Stimulated activated CD8-positive, alpha-beta memory T cell treated with anti-CD3 and anti-CD28 coated beads, Interleukin-15, amount 100 ng/mL, for 4 hours (primary cell): ENCODE data around the gene CPNE5.

Experiments used
- DNase-seq, 2 donors: peaks; one replicate each; pipeline ENCODE4 v3.0.0-alpha.2; 2020; ENCODE audit warnings: low read depth in 2 of 2

CPNE5 gene

DNA sequence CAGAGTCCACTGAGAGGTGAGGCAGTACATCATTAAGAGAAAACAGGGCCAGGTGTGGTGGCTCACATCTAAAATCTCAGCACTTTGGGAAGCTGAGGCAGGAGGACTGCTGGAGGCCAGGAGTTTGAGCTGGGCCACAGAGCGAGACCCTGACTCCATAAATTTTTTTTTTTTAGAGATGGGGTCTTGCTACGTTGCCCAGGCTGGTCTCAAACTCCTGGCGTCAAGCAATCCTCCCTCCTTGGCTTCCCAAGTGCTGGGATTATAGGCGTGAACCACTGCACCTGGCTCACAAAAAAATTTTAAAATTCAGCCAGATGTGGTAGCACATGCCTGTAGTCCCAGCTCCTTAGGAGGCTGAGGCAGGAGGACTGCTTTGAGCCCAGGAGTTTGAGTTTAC is 18.1 kb upstream of the CPNE5 start:
- no peak for DNase-seq

- no peak for DNase-seq
Measured at GRCh38 chr6:36856277-36856676, 17.0 kb upstream of the CPNE5 start.

DNA sequence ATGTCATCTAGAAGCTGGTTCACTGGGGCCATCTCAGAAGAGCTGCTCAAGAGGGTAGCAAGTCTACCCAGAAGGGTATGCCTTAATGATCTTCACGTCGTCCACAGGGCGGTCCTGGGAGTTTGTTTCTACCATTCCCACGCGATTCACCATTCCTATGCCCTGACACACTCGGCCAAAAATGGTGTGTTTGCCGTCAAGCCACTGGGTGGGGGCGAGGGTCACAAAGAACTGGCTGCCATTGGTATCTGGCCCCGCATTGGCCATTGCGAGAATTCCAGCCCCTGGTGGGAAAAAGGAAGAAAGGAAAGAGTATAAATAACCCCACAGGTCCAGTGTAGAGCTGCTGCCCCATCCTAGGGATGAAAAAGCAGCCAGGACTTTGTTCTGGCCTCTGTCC is 16.5 kb upstream of the CPNE5 start:
- no peak for DNase-seq

GRCh38 chr6:36853325-36853724 is 14.1 kb upstream of the CPNE5 start:
- DNase-seq: no peak

DNA sequence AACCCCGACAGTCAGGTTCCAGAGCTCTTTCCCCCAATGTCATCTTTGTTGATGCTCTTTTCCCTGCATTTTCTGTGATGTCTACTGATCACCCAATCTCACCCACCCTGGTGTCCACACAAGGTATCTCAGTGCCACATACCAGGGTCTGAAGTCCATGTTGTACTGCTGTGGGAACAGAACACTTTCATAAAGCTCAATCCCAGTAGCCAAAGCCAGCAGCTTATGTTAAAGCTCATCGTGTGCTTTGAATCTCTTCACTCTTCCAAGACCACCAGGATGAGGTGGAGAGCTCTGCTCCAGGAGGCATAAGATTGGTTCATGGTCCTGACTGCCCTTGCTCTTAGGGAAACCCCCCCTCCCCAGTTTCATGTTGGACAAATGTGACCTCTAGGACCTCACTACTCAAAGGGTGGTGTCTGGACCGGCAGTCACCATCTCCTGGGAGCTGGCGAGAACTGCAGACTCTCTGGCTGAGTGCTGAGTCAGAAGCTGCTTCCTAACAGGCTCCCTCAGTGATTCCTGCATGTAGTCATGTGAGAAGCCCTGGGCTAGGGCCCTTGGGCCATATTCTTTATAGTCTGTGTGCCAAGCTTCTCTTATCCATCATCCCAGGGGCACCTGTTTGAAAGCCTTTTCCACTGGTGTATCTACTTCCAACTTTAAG is 13.4 kb upstream of the CPNE5 start:
- DNase-seq: no peak

GRCh38 chr6:36851626-36852025 is 12.4 kb upstream of the CPNE5 start:
- DNase-seq: no peak

DNA sequence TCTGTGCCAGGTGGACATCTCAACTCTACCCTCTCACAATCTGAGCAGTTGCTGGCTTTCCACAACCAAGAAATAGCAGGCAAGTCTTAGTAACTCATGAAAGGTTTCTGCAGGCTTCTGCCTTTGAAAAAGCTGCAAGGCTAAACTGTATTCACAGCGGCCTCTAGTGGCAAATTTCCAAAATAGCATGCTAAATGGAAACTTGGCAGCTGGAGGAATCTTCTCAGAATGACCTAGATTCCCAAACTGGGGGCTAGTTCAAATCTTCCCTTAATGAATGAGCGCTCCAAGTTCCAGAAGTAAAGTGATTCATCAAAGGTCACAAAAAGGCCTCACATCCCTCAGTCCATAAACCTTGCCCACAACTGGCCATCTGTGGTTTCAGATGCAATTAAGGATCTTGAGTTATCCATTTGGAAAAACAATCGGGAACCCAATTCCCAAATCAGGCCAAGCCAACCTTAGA is 11.9 kb upstream of the CPNE5 start:
- no peak for DNase-seq

GRCh38 chr6:36850021-36850420 is 10.8 kb upstream of the CPNE5 start:
- DNase-seq: no peak

DNA sequence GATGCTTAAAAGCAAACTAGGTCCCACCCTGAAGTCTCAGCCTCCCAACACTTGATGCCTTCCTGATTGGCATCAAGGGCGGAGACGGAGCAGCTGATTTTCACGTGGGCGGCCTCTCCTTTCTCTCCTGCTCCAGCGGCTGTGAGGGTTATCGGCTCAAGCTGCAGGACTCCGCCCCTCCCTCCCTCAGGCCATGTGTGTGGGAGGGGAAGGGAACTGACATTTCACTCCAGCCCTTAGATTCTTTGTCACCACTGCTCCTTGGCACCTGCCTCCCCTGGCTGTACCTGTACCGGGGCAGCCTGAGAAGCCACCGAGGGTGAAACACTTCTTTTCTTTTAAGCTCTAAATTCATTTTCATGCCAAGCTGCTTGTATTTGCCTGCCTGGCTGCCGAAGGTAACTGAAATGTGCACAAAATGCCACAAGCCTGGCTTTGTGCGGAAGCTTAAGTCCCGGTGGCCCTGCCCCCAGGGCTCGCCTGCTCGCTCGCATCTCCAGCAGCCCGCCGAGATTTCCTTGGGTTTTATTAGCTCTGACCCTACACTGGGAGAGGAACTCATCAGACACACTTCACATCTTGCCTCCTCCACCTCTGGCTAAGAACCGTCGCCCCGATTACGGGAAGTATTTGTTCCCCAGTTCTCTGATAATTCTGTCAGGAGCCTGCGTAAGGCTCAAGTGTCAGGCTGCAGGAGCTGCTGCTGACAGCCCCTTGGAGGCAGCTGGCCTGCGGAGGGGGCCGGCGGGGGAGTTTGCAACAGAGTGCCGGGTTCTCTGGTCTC is 9.6 kb upstream of the CPNE5 start:
- DNase-seq: no peak

DNA sequence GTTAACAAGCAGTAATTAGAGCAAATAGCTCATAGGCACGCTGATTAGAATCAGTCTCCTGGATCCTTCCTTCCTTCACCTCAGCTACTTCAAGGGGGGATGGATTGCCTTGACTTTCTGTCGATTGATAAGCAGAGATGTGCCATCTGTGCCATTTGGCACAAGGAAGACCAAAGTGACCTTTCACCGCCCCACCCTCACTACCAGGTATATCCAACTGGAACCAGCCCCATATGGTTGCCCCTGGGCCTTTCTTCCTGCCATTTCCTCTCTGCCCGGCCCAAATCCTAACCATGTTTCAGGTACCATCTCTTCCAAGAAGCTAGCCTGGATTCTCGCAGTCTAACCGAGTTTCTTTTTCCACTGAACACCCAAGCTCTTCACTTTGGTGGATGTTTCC is 8.7 kb upstream of the CPNE5 start:
- no peak for DNase-seq

- DNase-seq: no peak
Measured at GRCh38 chr6:36847152-36847551, 7.9 kb upstream of the CPNE5 start.

DNA sequence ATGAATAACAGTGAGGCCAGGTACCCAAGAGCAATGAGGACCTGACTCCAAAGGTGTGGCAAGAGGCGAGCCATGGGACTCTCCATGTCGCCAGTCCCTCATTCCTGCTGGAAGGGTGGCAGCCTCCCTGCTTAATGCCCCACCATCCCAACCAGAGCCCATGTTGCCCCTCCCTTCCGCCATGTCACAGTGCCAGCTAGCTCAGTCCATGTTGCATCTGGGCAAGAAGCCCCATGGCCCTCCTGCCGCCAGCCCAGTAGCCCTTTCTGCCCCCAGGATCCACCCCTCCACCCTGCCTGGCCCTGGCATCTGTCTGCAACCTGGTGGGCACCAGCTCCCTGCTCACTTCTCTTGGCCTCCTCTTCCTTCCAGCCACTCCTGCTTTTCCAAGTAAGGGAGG is 6.0 kb upstream of the CPNE5 start:
- no peak for DNase-seq

GRCh38 chr6:36844232-36845170 is 5.3 kb upstream of the CPNE5 start:
- no peak for DNase-seq

- no peak for DNase-seq
Measured at GRCh38 chr6:36843170-36843569, 3.9 kb upstream of the CPNE5 start.

DNA sequence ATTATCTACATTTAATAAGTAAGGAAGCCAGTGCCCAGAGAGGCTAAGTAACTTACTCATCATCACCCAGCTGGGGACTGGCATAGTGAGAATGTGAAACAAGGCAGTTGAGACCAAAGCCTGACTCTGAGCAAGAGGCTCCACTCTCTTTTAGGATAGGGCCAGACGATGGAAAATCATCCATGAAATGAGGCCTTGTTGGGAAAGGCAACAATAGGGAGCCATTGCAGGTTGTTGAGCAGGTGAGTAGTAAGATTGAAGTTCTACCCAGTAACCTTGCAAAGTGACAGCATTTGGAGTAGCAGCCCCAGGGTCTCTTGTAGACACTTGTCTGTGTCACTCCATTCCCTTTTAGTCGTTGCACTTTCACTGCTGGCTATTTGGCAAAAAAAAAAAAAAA is 2.5 kb upstream of the CPNE5 start:
- DNase-seq: no peak

DNA sequence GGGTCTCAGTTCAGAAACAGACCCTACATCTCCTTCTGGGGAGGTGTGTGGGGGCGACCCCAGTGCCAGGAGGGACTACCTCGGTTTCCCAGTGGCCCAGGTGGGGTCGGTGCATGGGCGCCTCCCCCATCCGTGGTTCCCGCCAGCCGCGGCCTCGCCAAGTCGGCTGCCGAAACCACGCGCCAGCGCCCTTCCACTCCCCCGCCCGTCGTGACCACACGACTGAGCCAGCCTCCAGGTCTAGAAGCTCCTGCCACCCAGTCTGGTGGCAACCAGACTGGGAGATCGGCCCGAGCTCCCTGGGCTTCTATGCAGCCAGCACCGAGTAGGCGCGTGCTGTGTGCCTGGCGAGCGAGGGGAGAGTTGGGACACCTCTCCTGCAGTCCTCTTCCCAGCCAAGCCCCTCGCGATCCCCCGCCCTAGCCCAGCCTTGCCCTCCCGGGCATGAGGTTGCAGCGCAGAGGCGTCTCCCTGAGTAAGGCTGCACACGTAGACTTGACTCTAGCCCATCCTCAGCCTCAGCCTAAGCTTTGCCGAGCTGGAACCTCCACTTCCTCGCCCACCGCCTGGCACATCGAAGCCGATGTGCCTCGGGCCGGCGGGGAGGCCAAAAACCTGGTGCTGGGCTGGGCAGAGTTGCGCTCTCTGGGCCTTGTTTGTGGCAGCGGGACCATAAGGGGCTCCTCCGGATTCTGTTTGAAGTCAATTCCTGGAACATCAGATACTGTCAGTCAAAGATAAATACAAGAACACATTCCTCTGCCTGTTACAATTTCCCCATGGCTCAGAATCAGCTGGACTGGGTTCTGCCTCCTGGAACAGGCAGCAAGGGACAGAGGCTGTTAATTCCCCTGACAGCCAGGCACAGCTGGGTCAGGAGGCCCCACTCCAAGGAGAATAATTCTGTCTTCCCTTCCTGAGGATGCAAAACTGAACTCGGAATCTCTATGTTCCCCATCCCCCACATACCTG is 1.5 kb upstream of the CPNE5 start:
- DNase-seq: peak in 1 of 2 donors; percentile 9

GRCh38 chr6:36839749-36840431 is 646 bp upstream of the CPNE5 start:
- no peak for DNase-seq

GRCh38 chr6:36837686-36838085 is 1.6 kb downstream of the CPNE5 start:
- no peak for DNase-seq

- no peak for DNase-seq
Measured at GRCh38 chr6:36837022-36837339, 2.3 kb downstream of the CPNE5 start.

- DNase-seq: no peak
Measured at GRCh38 chr6:36836111-36837021, 2.9 kb downstream of the CPNE5 start.
